ENCODE results near the gene PABPN1L. TPM values are rescaled to one million over a fixed set of nuclear protein-coding genes. Genes with fewer than 3 reads are reported as not detected.

Gene PABPN1L
- total and polyA plus RNA-seq, 9 of the 15 experiments (the other 6 are each of a cell fraction or from before 2014, with no cell fraction given): 0.11 to 0.32 TPM; not detected in 7

DNA sequence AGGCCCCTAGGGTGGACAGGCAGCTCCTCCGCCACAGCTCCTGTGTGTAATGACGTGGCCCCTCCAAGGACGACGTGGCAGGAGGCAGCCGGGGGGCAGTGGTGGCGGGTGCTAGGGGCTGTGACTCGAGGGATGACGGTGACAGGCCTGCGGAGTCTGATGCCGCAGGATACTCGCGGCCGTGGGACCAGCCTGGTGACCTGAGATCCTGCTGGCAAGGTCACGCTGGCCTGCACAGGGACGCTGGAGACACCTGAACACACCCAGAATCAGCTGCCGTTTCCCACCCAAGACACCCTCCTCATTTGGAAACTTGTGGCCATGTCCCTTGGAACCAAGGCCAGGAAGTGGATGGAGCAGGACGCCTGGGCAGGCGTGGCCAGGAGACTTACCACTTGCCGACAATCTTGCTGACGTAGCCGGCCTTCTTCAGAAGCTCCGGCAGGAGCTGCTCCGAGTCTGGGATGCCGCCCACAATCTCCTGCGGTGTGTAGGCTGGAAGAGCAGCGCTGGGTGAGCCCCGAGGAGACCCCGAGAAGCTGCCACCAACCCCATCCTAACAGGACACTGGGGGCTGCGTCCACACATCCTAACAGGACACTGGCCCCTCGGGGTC is 25.8 kb downstream of the PABPN1L start:
- CTCF ChIA-PET (ENCODE audit: low intra/inter-chr PET ratio): no interaction called here
- H3K4me2 ChIP-seq (ENCODE audit: insufficient read depth, low read length): no peak overlapping the region
- peaks cover 0 to 47% of the 10 kb centered on the region in 2 experiments; a peak in 2 of 5 replicates for H3K4me1 ChIP-seq (replicated peaks in 1 of 2; ENCODE audit: control insufficient read depth in 2 of 2, insufficient read depth in 2 of 2, low read length in 2 of 2)
- no peaks in the 10 kb centered on the region for H3K9me1 ChIP-seq (ENCODE audit: control insufficient read depth, insufficient read depth, low read length)
- WGBS (ENCODE audit: insufficient coverage, low coverage, missing lambda C conversion rate): 89% methylated on average over 30 of the region's 30 CpGs
- intact Hi-C loops (cut with micrococcal nuclease) (no loop called here), in situ Hi-C loops (cut with MboI) (no loop called here)
- H4K20me1 ChIP-seq (replicated peaks; ENCODE audit: control insufficient read depth, insufficient read depth, low read length): no peaks in the 10 kb centered on the region
- no peak for DNase-seq (ENCODE audit: extremely low read depth in 1 of 4, low spot score in 3 of 4)
- no TSS peak for BruUV-seq (replicated peaks)
- no peaks in the 10 kb centered on the region for H3K27me3 ChIP-seq (ENCODE audit: control insufficient read depth in 2 of 2, insufficient read depth in 2 of 2, low read length in 2 of 2)
- no peak overlapping the region for H3K4me3 ChIP-seq
- TF ChIP-seq ZFPM2 (CRISPR knock-in tag; IDR thresholded peaks at IDR 0.05): no peak
- TF ChIP-seq SRSF1 (IDR thresholded peaks at IDR 0.05; ENCODE audit: low read depth, low read length): no peak
- TF ChIP-seq FOS (IDR thresholded peaks at IDR 0.05; ENCODE audit: extremely low read depth, insufficient read length): no peak
- TF ChIP-seq ZNF696 (CRISPR knock-in tag; conservative IDR thresholded peaks at IDR 0.05): no peak
- TF ChIP-seq STAT5B (CRISPR knock-in tag; IDR thresholded peaks at IDR 0.05): no peak
- TF ChIP-seq MYBL2 (IDR thresholded peaks at IDR 0.05; ENCODE audit: low read depth): no peak
- TF ChIP-seq MYBL2 (CRISPR knock-in tag; IDR thresholded peaks at IDR 0.05; ENCODE audit: borderline replicate concordance): no peak
- TF ChIP-seq RBM15 (IDR thresholded peaks at IDR 0.05; ENCODE audit: insufficient read depth, low read length): no peak
- no peak for TF ChIP-seq HDGF (IDR thresholded peaks at IDR 0.05)
- TF ChIP-seq FOSL1 (tag; conservative IDR thresholded peaks at IDR 0.05): no peak
- TF ChIP-seq CHD4 (IDR thresholded peaks at IDR 0.05; ENCODE audit: insufficient read depth, insufficient replicate concordance, low read depth, low read length, poor library complexity, severe bottlenecking): no peak
- no peak for TF ChIP-seq ZNF280A (IDR thresholded peaks at IDR 0.05; ENCODE audit: low read depth, partially characterized antibody)
- no peak for TF ChIP-seq RREB1 (CRISPR knock-in tag; IDR thresholded peaks at IDR 0.05)
- no peak for TF ChIP-seq ELF4 (CRISPR knock-in tag; IDR thresholded peaks at IDR 0.05)
- H3K27ac ChIP-seq (ENCODE audit: extremely low read depth, low read depth, low read length): no peak overlapping the region
- FAIRE-seq: no peak
- H2AFZ ChIP-seq (ENCODE audit: low read depth, low read length): no peak overlapping the region
- H3K9ac ChIP-seq (ENCODE audit: insufficient read depth in 1 of 2, low read depth in 2 of 2, low read length in 2 of 2): peak overlapping the region in 1 of 2 experiments; percentile 45; a peak in 1 of 4 replicates
- no peaks in the 10 kb centered on the region; the same call in 2 of the 3 replicates for H3K36me3 ChIP-seq (ENCODE audit: control insufficient read depth, insufficient read depth, low read length)
- no peaks in the 10 kb centered on the region for H3K79me2 ChIP-seq (ENCODE audit: control insufficient read depth, insufficient read depth, low read length)
- POLR2A ChIA-PET: interaction anchor here (0.7 to 1.0 kb wide), 3 partner anchors 13 to 87 kb away, joined by 3 to 4 read pairs (median 4); no protein-coding TSS in a partner anchor
- H3K9me3 ChIP-seq (replicated peaks; ENCODE audit: control insufficient read depth, insufficient read depth, low read depth, low read length): no peaks in the 10 kb centered on the region
- ATAC-seq: no peak

Measured in K562 (cell line).